Activated CD8-positive, alpha-beta memory T cell treated with anti-CD3 and anti-CD28 coated beads for 1 hour (primary cell): ENCODE results near the gene LYSMD4.
"Not testable (repeated sequence)": the region's sequence is repeated elsewhere in the genome, so short reads cannot be mapped to it uniquely, and the experiment has no call there.

ENCODE experiments used
- DNase-seq, 2 donors: peaks; one replicate each; pipeline ENCODE4 v3.0.0-alpha.2; 2020; ENCODE audit warnings: low read depth in 1 of 2; ENCODE audit errors: extremely low read depth in 1 of 2

The LYSMD4 gene

DNA sequence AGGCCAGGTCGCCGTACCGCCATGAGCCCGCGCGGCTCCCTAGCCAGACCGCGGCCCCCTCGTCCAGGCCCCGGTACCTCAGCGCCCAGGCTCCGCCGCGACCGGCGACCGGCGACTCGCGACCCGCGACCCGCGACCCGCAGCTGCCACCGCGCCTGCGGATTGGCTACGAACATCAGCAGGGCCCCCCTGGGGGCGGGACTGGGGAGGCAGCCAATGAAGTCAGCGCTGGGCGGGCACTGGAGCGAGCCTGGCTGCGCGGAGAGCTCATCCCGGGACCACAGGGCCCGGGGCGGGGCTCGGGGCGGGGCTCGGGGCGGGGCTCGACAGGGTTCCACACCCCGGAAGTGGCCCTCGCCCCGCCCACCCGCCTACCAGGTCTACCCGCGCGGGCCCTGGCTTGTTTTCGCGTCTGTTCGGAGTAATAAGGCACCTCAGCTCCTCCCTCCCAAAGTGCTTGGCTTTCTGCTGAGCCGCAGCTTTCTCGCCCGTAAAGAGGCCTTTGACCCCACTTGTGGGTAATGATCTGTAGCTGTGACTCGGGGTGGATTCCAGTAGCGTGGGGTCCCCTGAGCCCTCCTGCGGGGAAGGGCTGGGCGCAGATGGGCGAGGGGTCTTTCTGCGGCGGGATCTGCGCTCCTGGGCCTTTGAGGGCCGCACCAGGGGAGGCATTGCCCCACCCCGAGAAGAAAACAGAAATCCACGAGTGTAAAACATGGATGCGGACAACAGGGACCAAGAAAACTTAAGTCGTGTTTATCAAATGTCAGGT lies at the start of gene LYSMD4:
Gene LYSMD4 (minus strand): TSS at position 170 of the 772 bp plus-strand sequence. CDS start 1,438 bp downstream, outside the sequence.
- DNase-seq, result peak; percentile 93 to 100

- DNase-seq, result not testable (repeated sequence)
These were observed 48.8 kb upstream of the LYSMD4 start for GRCh38 chr15:99782029-99782428.

- DNase-seq, result no peak
These were observed 43.9 kb upstream of the LYSMD4 start for GRCh38 chr15:99777144-99777543.

DNA sequence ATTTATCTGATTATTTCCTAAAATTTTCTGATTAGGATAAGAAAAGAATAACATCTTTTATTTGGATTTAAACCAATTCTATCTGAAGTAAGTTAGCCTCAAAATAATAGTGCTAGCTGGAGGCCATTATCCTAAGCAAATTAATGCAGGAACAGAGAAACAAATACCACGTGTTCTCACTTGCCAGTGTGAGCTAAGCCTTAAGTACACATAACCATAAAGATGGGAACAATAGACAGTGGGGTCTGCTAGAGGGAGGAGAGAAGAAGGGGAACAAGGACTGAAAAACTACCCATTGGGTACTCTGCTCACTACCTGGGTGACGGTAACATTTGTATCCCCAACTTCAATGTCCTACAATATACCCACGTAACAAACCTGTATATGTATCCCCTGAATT lies 31.3 kb upstream of the LYSMD4 start:
- DNase-seq, result no peak

GRCh38 chr15:99763827-99764226 lies 30.6 kb upstream of the LYSMD4 start:
- DNase-seq, result no peak

GRCh38 chr15:99762288-99762687 lies 29.1 kb upstream of the LYSMD4 start:
- no peak for DNase-seq

DNA sequence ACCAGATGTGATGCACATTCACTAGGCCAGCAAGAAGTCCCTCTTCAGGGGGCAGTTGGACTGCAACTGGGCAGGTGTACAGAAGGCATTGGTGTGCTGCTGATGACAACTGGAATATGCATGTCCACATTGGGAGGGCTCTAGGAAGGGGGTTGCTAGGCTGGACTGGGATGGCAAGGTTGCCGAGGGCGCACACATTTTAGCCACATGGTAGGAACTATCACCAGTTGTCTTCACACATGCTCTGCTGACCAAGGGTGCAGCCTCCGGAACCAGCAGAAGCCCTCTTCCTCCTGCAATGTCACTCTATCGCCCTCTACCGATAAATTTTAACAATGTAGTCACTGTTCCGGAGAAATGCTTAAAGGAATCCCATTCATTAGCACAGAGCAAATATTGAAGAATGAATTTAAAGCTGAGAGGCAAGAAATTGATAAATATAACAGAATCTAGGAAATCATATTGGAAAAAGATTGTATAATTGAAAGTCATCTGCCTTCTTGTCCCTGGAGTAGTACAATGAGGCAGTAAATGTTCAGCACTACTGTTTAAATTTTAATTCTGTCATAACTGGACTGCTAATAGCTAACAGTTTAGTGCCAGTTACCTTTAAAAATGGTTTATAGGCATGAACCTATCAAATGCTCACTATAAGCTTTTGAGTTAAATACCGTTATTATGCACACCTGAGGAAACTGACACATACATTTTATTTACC lies 22.6 kb upstream of the LYSMD4 start:
- no peak for DNase-seq

DNA sequence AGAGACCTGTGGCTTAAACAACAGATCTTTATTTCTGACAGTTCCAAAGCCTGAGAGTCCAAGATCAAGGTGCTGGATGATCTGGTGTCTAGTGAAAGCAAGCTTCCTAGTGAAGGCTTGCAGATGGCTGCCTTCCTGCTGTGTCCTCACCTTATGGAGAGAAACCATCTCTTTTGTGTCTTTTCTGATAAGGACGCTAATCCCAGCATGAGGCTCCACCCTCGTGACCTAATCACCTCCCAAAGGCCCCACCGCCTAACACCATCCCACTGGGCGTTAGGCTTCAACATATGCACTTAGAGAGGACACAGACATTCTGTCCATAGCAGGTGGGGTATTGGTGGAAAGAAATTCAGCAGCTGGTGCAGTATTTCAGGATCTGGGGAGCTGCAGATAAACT lies 19.8 kb upstream of the LYSMD4 start:
- no peak for DNase-seq

GRCh38 chr15:99752556-99752955 lies 19.3 kb upstream of the LYSMD4 start:
- DNase-seq, result no peak

GRCh38 chr15:99750326-99750725 lies 17.1 kb upstream of the LYSMD4 start:
- DNase-seq, result not testable (repeated sequence)

GRCh38 chr15:99749386-99749785 lies 16.1 kb upstream of the LYSMD4 start:
- no peak for DNase-seq

DNA sequence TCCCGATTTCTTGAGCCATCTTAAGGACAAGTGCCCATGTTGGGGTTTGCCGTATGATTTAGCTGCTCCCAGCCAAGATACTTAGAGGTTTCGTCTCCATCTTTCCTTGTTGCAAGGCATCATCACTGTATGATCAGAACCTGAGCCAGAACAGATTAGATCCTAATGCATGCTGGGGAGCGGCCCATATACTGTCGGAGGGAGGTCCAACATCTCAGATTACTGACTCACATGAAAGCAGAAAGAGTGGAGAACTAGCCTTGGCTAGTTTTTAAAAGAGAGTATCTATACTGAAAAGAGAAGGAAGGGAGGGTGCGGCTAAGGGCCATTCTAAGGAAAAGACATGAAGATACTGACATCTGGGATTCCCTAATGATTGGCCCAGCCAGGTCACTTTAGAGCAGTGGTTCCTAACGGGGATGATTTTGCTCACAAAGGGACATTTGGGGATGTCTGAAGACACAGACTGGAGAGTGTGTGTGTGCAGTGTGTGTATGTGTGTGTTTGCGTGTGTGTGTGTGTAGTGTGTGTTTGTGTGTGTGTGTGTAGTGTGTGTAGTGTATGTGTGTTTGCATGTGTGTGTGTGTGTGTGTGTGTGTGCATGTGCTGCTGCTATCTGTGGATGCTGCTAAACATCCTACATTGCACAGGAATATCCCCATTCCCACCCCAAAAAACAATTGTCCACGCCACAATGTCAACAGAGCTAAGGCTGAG lies 12.3 kb upstream of the LYSMD4 start:
- DNase-seq, result no peak

DNA sequence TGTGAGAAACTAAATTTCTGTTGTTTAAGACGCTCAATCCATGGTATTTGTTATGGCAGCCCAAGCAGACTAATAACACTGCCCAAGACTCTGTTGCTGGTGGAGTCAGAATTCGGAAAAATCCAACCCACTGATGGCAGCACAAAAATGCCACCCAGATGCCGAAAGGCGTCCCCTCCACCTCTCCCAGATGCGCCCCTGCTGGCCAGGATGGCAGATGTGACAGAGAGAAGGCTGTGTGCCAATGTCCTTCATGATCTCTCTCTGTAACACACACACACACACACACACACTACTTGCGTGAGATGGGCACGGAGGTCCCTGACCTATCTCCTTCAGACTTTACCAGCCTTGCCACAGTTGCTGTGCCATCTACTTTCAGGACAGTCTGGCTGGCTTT lies 10.9 kb upstream of the LYSMD4 start:
- no peak for DNase-seq

GRCh38 chr15:99741835-99742234 lies 8.6 kb upstream of the LYSMD4 start:
- DNase-seq, result no peak

GRCh38 chr15:99738021-99738847 lies 5.0 kb upstream of the LYSMD4 start:
- DNase-seq, result no peak

- no peak for DNase-seq
These were observed 3.5 kb upstream of the LYSMD4 start for GRCh38 chr15:99736702-99737101.

DNA sequence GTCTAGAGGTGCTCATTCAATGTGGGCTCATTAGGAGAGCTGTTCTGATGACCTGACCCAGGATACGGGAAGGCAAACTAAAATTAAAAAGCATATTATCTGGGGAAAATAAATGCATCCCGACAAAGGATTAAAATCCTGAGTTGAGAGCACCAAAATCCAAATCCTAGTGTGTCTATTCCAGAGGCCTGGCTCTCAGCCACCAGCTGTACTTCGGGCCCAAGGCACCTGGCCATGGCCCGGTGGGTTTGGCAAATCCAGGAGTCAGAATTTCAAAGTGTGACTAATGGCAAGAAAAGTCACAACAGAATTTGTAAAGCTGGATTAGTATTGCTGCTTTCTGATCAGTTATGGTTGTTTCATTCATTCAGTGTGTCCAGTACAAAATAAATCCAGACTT lies 2.6 kb upstream of the LYSMD4 start:
- DNase-seq, result no peak

DNA sequence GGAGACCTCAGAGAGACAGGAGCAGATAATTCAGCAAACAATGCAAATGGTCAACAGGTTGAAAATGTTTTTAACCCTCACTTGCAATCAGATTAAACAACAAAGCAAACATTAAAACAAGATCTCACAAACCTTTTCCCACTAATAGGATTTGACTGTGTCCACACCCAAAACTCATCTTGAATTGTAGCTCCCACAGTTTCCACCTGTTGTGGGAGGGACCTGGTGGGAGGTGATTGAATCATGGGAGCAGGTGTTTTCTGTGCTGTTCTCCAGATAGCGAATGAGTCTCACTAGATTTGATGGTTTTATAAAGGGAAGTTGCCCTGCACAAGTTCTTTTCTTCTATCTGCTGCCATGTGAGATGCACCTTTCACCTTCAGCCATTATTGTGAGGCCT lies 1.3 kb upstream of the LYSMD4 start:
- DNase-seq, result no peak

DNA sequence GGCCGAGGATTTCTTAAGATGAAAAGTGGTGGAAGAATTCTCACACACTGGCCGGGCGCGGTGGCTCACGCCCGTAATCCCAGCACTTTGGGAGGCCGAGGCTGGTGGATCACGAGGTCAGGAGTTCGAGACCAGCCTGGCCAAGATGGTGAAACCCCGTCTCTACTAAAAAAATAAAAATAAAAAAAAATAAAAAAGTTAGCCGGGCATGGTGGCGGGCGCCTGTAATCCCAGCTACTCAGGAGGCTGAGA lies 729 bp upstream of the LYSMD4 start:
- not testable (repeated sequence) for DNase-seq

DNA sequence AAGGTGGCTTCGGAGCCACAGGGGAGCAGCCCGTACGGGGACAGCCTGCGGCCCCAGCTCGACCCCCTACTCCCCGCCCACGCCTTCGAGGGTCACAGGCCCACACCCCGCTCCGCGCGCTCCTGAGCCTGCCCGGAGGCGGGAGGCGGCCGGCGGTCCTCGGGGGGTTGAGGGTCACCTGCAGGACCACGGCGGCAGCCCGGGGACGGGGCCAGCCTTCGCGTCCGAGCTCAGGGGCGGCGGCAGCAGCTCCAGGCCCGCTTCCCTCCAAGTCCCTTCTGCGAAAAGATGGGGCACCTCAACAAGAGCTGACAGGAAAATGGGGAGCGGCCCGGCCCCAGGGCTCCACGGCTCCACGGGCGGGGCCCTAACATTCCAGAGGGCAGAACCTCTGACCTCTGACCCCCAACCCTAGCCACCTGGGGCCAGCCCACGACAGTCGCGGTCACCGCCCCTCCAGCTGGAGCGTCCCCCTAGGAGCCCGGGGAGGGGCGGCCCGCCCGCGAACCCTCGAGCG lies 428 bp downstream of the LYSMD4 start:
- DNase-seq, result no peak
